Measurements from ENCODE around the gene UNKL.

DNA sequence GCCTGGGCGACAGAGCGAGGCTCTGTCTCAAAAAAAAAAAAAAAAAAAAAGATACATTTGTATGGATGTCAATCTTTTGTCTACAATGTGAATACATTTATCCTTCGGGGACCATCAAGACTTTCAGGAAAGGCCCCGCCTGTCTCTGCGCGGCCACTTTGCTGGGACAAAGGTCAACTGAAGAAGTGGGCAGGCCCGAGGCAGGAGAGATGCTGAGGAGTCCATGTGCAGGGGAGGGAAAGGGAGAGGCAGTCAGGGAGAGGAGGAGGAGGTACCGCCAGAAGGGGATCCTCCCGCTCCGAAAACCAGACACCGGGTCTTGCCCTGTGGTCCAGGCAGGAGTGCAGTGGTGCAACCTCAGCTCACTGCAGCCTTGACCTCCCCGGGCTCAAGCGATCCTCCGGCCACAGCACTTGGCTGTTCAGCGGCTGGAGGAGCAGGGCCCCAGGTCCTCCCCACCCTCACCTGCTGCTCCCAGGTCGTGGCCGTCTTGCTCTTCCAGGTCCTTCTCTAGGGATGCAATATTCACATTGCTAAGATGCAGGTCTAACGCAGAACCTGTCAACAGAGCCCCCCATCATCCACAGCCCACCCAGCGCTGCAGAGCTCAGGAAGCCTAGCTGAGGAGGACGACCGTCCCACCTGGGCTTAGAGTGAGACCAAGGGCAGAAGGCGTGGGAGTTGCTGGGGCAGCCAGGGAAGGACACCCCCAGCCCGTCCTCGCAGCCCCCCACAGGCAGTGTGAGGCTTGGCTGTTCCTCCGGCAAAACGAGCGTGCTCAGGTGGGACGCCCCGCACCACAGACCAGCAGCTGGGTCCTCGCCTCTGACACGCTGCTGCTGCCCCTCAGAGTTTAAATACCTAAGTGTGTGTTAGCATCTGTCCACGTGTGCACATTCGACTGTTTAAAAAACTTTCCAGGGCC lies 43.2 kb downstream of the UNKL start:
- TF ChIP-seq, protein P1, sequence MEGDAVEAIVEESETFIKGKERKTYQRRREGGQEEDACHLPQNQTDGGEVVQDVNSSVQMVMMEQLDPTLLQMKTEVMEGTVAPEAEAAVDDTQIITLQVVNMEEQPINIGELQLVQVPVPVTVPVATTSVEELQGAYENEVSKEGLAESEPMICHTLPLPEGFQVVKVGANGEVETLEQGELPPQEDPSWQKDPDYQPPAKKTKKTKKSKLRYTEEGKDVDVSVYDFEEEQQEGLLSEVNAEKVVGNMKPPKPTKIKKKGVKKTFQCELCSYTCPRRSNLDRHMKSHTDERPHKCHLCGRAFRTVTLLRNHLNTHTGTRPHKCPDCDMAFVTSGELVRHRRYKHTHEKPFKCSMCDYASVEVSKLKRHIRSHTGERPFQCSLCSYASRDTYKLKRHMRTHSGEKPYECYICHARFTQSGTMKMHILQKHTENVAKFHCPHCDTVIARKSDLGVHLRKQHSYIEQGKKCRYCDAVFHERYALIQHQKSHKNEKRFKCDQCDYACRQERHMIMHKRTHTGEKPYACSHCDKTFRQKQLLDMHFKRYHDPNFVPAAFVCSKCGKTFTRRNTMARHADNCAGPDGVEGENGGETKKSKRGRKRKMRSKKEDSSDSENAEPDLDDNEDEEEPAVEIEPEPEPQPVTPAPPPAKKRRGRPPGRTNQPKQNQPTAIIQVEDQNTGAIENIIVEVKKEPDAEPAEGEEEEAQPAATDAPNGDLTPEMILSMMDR (IDR thresholded peaks at IDR 0.05), result no peak
- TF ChIP-seq POLR2A (IDR thresholded peaks at IDR 0.05), result no peak
